Measurements from ENCODE around the gene ZSWIM8.

- TF ChIP-seq NANOG (IDR thresholded peaks at IDR 0.05; ENCODE audit: borderline replicate concordance), result no peak
- no peak for TF ChIP-seq POLR2AphosphoS5 (IDR thresholded peaks at IDR 0.05; ENCODE audit: low read depth)
- TF ChIP-seq JUNB (IDR thresholded peaks at IDR 0.05; ENCODE audit: unreplicated experiment), result no peak
- TF ChIP-seq, protein P1, sequence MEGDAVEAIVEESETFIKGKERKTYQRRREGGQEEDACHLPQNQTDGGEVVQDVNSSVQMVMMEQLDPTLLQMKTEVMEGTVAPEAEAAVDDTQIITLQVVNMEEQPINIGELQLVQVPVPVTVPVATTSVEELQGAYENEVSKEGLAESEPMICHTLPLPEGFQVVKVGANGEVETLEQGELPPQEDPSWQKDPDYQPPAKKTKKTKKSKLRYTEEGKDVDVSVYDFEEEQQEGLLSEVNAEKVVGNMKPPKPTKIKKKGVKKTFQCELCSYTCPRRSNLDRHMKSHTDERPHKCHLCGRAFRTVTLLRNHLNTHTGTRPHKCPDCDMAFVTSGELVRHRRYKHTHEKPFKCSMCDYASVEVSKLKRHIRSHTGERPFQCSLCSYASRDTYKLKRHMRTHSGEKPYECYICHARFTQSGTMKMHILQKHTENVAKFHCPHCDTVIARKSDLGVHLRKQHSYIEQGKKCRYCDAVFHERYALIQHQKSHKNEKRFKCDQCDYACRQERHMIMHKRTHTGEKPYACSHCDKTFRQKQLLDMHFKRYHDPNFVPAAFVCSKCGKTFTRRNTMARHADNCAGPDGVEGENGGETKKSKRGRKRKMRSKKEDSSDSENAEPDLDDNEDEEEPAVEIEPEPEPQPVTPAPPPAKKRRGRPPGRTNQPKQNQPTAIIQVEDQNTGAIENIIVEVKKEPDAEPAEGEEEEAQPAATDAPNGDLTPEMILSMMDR (conservative IDR thresholded peaks at IDR 0.05; ENCODE audit: low read depth in 2 of 2), result no peak
Observed at GRCh38 chr10:73843261-73843660, 57.9 kb downstream of the ZSWIM8 start.

All from GM23338 (cell line).